Prostate gland (tissue), 2 donors: ENCODE measurements around the gene ZCCHC14.

Experiments
- CTCF ChIP-seq, 4 experiments: fragments of 200-600 bp in 2 of 4; fragments of 450-650 bp in 2 of 4; sonication (generic) in 2 of 4; IDR thresholded peaks; 1 replicate in 3 of 4; 2 replicates in 1 of 4; pipeline ENCODE4 v1.5.1; 2016 to 2019; ENCODE audit warnings: antibody characterized with exemption in 4 of 4, mild to moderate bottlenecking in 2 of 4, moderate library complexity in 2 of 4
- POLR2AphosphoS5 ChIP-seq: sonication (generic); formaldehyde crosslinking; IDR thresholded peaks from one replicate; pipeline ENCODE4 v1.6.1; 2017; ENCODE audit warnings: antibody characterized with exemption

GRCh38 chr16:87431926-87432325 is 60.9 kb downstream of the ZCCHC14 start:
- TF ChIP-seq CTCF (IDR thresholded peaks at IDR 0.05) (no peak), POLR2AphosphoS5 (no peak)
